ENCODE data around the gene INO80E. TPM values are rescaled to one million over a fixed set of nuclear protein-coding genes. Genes with fewer than 3 reads are reported as not detected.

The INO80E gene
- polyA plus RNA-seq, 2 of the 4 experiments (the other 2 are of a cell fraction): 41.3 to 89.0 TPM

DNA sequence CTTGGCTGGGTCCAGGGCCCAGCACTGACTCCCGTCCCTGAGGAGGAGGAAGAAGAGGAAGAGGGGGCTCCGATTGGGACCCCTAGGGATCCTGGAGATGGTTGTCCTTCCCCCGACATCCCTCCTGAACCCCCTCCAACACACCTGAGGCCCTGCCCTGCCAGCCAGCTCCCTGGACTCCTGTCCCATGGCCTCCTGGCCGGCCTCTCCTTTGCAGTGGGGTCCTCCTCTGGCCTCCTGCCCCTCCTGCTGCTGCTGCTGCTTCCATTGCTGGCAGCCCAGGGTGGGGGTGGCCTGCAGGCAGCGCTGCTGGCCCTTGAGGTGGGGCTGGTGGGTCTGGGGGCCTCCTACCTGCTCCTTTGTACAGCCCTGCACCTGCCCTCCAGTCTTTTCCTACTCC is 9.1 kb upstream of the INO80E start:
- no peak for FAIRE-seq
- CTCF ChIA-PET: interaction anchor here (0.9 to 5.3 kb wide), 2 partner anchors 18 to 75 kb away, joined by 4 to 22 read pairs; no protein-coding TSS in a partner anchor

DNA sequence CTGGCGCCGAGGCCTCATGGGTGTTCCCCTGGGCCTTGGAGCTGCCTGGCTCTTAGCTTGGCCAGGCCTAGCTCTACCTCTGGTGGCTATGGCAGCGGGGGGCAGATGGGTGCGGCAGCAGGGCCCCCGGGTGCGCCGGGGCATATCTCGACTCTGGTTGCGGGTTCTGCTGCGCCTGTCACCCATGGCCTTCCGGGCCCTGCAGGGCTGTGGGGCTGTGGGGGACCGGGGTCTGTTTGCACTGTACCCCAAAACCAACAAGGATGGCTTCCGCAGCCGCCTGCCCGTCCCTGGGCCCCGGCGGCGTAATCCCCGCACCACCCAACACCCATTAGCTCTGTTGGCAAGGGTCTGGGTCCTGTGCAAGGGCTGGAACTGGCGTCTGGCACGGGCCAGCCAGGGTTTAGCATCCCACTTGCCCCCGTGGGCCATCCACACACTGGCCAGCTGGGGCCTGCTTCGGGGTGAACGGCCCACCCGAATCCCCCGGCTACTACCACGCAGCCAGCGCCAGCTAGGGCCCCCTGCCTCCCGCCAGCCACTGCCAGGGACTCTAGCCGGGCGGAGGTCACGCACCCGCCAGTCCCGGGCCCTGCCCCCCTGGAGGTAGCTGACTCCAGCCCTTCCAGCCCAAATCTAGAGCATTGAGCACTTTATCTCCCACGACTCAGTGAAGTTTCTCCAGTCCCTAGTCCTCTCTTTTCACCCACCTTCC is 8.5 kb upstream of the INO80E start:
- FAIRE-seq (no peak), DNase-seq (ENCODE audit: low read depth in 1 of 2, low spot score in 1 of 2) (no peak), ATAC-seq (no peak)
- Histone ChIP-seq H3K4me3 (no peak overlapping the region), H3K27ac (no peak overlapping the region), H3K9me3 (no peaks in the 10 kb centered on the region), H3K4me2 (no peak overlapping the region), H3K4me1 (no peaks in the 10 kb centered on the region)
- ChIA-PET POLR2A (interaction anchor here (1.4 kb wide), 1 partner anchor 14 kb away, joined by 4 read pairs; the partner anchor contains the start of gene TAOK2), CTCF (interaction anchor here (0.9 to 5.3 kb wide), 2 partner anchors 18 to 76 kb away, joined by 4 to 22 read pairs; no protein-coding TSS in a partner anchor)
- no peak for TF ChIP-seq RFX5 (IDR thresholded peaks at IDR 0.05)
- TF ChIP-seq EP300 (IDR thresholded peaks at IDR 0.05): no peak
- 92% methylated on average over 21 of the region's 35 CpGs for WGBS (ENCODE audit: missing lambda C conversion rate)

More for the DNA sequence above, 9.1 kb upstream of the INO80E start:
- DNase-seq (ENCODE audit: low read depth in 1 of 2, low spot score in 1 of 2) (no peak), ATAC-seq (no peak)
- POLR2A ChIA-PET: no interaction called here
- TF ChIP-seq EHF (CRISPR knock-in tag; IDR thresholded peaks at IDR 0.05): no peak
- TF ChIP-seq BHLHE40 (IDR thresholded peaks at IDR 0.05; ENCODE audit: low read depth, low read length): no peak
- no peak for TF ChIP-seq ESRRA (IDR thresholded peaks at IDR 0.05; ENCODE audit: borderline replicate concordance, low read length)
- no peak for TF ChIP-seq HDAC2 (IDR thresholded peaks at IDR 0.05)
- no peak for TF ChIP-seq MAZ (IDR thresholded peaks at IDR 0.05; ENCODE audit: borderline replicate concordance, low read depth, low read length)
- no peak for TF ChIP-seq CTCF (IDR thresholded peaks at IDR 0.05)
- no peak for TF ChIP-seq CEBPB (IDR thresholded peaks at IDR 0.05)
- H3K4me3 ChIP-seq: no peak overlapping the region
- H3K9me3 ChIP-seq: no peaks in the 10 kb centered on the region
- H3K4me1 ChIP-seq: no peaks in the 10 kb centered on the region
- WGBS (ENCODE audit: missing lambda C conversion rate): 84% methylated on average over 4 of the region's 5 CpGs
- no peak overlapping the region for H3K4me2 ChIP-seq
- H3K27ac ChIP-seq: no peak overlapping the region

GRCh38 chr16:29988346-29989075 is 7.5 kb upstream of the INO80E start:
- TF ChIP-seq EHF (CRISPR knock-in tag; IDR thresholded peaks at IDR 0.05) (no peak), NPAS2 (CRISPR knock-in tag; IDR thresholded peaks at IDR 0.05; ENCODE audit: borderline replicate concordance) (no peak), PBX3 (IDR thresholded peaks at IDR 0.05) (no peak)
- H3K4me3 ChIP-seq: no peak overlapping the region
- ATAC-seq (no peak), DNase-seq (ENCODE audit: low read depth in 1 of 2, low spot score in 1 of 2) (no peak), FAIRE-seq (no peak)
- no peaks in the 10 kb centered on the region for H3K9me3 ChIP-seq
- POLR2A ChIA-PET: interaction anchor here (1.4 kb wide), 1 partner anchor 15 kb away, joined by 4 read pairs; the partner anchor contains the start of gene TAOK2
- no peaks in the 10 kb centered on the region for H3K4me1 ChIP-seq
- H3K27ac ChIP-seq: no peak overlapping the region
- H3K4me2 ChIP-seq: no peak overlapping the region
- CTCF ChIA-PET: interaction anchor here (0.7 to 1.3 kb wide), 7 partner anchors 14 to 89 kb away, joined by 3 read pairs; partner anchors contain the start of gene TAOK2
- WGBS (ENCODE audit: missing lambda C conversion rate): 93% methylated on average over 17 of the region's 17 CpGs

GRCh38 chr16:29989111-29989858 is 6.8 kb upstream of the INO80E start:
- ChIA-PET POLR2A (interaction anchor here (1.4 kb wide), 1 partner anchor 16 kb away, joined by 4 read pairs; the partner anchor contains the start of gene TAOK2), CTCF (interaction anchor here (0.7 to 1.3 kb wide), 9 partner anchors 15 to 289 kb away, joined by 3 read pairs; partner anchors contain the start of gene TAOK2)
- no peak overlapping the region for H3K4me2 ChIP-seq
- DNase-seq (ENCODE audit: low read depth in 1 of 2, low spot score in 1 of 2): no peak
- no peak overlapping the region for H3K4me3 ChIP-seq
- no peak for FAIRE-seq
- H3K27ac ChIP-seq: no peak overlapping the region
- WGBS (ENCODE audit: missing lambda C conversion rate): 87% methylated on average over 23 of the region's 23 CpGs
- TF ChIP-seq RARB (CRISPR knock-in tag; IDR thresholded peaks at IDR 0.05) (no peak), CEBPB (IDR thresholded peaks at IDR 0.05) (no peak), ATOH8 (CRISPR knock-in tag; IDR thresholded peaks at IDR 0.05; ENCODE audit: low read depth) (no peak)
- H3K4me1 ChIP-seq: no peaks in the 10 kb centered on the region
- ATAC-seq: no peak
- H3K9me3 ChIP-seq: no peaks in the 10 kb centered on the region

Measured in A549 (cell line).